DOHH2 (cell line): ENCODE measurements around the gene HDAC4.

ENCODE experiments used
- H3F3A ChIP-seq: fragments of 200-600 bp; sonication (generic), shearing (Covaris generic); 2 replicates; pipeline ENCODE4 v1.6.0; 2016; ENCODE audit warnings: antibody characterized with exemption, mild to moderate bottlenecking; ENCODE audit not compliant: control insufficient read depth, insufficient read depth
- H3K27ac ChIP-seq: fragments of 200-600 bp; sonication (generic); 2 replicates; pipeline ENCODE4 v1.5.1; 2014; ENCODE audit warnings: low read depth, mild to moderate bottlenecking, low read length, moderate library complexity
- H3K27me3 ChIP-seq: fragments of 200-600 bp; sonication (generic); 2 replicates; pipeline ENCODE4 v1.6.1; 2014; ENCODE audit warnings: mild to moderate bottlenecking, low read length, mixed read lengths; ENCODE audit not compliant: control insufficient read depth
- H3K36me3 ChIP-seq: fragments of 200-600 bp; sonication (generic); 2 replicates; pipeline ENCODE4 v1.6.1; 2014; ENCODE audit warnings: mild to moderate bottlenecking, low read length, moderate library complexity, mixed read lengths; ENCODE audit not compliant: control insufficient read depth
- H3K4me1 ChIP-seq: fragments of 200-600 bp; sonication (generic); 2 replicates; pipeline ENCODE4 v1.6.1; 2014; ENCODE audit warnings: mild to moderate bottlenecking, low read length, mixed read lengths; ENCODE audit not compliant: control insufficient read depth
- H3K4me2 ChIP-seq: fragments of 200-600 bp; sonication (generic); 2 replicates; pipeline ENCODE4 v1.6.0; 2014; ENCODE audit warnings: mild to moderate bottlenecking, low read length, moderate library complexity
- H3K4me3 ChIP-seq: fragments of 200-600 bp; sonication (generic); 2 replicates; pipeline ENCODE4 v1.5.1; 2014; ENCODE audit warnings: mild to moderate bottlenecking, low read length, mixed read lengths
- H3K79me2 ChIP-seq: fragments of 200-600 bp; sonication (generic); 2 replicates; pipeline ENCODE4 v1.6.1; 2014; ENCODE audit warnings: mild to moderate bottlenecking, low read length, mixed read lengths; ENCODE audit not compliant: control insufficient read depth
- H3K9me2 ChIP-seq: fragments of 200-600 bp; sonication (generic); replicated peaks from 2 replicates; pipeline ENCODE4 v1.6.1; 2014; ENCODE audit warnings: mild to moderate bottlenecking, low read length, mixed read lengths; ENCODE audit not compliant: control insufficient read depth
- H3K9me3 ChIP-seq: fragments of 200-600 bp; sonication (generic); 2 replicates; pipeline ENCODE4 v1.6.1; 2014; ENCODE audit warnings: antibody characterized with exemption, low read length, mixed read lengths; ENCODE audit not compliant: control insufficient read depth, insufficient read depth
- H4K20me1 ChIP-seq: fragments of 200-600 bp; sonication (generic); 2 replicates; pipeline ENCODE4 v1.6.0; 2014; ENCODE audit warnings: low read depth, mild to moderate bottlenecking, antibody characterized with exemption, low read length, moderate library complexity; ENCODE audit not compliant: control insufficient read depth, insufficient read depth
- EZH2phosphoT487 ChIP-seq: fragments of 200-600 bp; sonication (generic); IDR thresholded peaks from 2 replicates; pipeline ENCODE4 v1.6.1; 2017; ENCODE audit warnings: borderline replicate concordance, mild to moderate bottlenecking, antibody characterized with exemption, low read length, moderate library complexity, mixed read lengths
- TF ChIP-seq, protein P1 (sequence below): fragments of 200-600 bp; sonication (generic); IDR thresholded peaks from one replicate; pipeline ENCODE4 v1.5.1; 2014; ENCODE audit warnings: antibody characterized with exemption, mild to moderate bottlenecking, low read depth, low read length; ENCODE audit not compliant: poor library complexity, severe bottlenecking

Gene HDAC4

DNA sequence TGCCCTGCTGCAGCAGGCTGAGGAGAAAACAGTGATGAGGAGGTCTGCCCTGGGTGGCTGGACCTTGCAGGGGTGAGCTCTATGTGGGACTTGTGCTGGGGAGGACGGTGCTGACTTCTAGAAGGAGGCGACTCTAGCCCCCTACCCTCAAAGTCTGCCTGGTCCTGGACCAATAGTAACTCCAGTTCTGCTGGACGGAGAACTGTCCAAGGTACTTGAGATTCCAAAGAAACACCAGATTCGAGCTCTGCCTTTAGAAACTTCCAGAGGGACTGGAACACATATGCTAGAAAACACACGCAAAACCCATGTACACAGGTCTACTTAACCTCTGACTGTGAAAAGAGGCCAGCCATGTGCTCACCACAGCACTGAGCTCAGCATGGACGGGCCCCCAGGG is 292.4 kb downstream of the HDAC4 start:
- Histone ChIP-seq H3K9me2 (no peaks in the 10 kb centered on the region), H3F3A (no peaks in the 10 kb centered on the region), H3K36me3 (no peaks in the 10 kb centered on the region), H3K79me2 (no peaks in the 10 kb centered on the region), H3K4me2 (no peak overlapping the region), H3K27ac (no peak overlapping the region), H3K4me1 (no peaks in the 10 kb centered on the region), H3K9me3 (no peaks in the 10 kb centered on the region), H4K20me1 (no peaks in the 10 kb centered on the region), H3K27me3 (no peaks in the 10 kb centered on the region), H3K4me3 (no peak overlapping the region)
- TF ChIP-seq EZH2phosphoT487 = no peak
- TF ChIP-seq, protein P1, sequence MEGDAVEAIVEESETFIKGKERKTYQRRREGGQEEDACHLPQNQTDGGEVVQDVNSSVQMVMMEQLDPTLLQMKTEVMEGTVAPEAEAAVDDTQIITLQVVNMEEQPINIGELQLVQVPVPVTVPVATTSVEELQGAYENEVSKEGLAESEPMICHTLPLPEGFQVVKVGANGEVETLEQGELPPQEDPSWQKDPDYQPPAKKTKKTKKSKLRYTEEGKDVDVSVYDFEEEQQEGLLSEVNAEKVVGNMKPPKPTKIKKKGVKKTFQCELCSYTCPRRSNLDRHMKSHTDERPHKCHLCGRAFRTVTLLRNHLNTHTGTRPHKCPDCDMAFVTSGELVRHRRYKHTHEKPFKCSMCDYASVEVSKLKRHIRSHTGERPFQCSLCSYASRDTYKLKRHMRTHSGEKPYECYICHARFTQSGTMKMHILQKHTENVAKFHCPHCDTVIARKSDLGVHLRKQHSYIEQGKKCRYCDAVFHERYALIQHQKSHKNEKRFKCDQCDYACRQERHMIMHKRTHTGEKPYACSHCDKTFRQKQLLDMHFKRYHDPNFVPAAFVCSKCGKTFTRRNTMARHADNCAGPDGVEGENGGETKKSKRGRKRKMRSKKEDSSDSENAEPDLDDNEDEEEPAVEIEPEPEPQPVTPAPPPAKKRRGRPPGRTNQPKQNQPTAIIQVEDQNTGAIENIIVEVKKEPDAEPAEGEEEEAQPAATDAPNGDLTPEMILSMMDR = no peak

DNA sequence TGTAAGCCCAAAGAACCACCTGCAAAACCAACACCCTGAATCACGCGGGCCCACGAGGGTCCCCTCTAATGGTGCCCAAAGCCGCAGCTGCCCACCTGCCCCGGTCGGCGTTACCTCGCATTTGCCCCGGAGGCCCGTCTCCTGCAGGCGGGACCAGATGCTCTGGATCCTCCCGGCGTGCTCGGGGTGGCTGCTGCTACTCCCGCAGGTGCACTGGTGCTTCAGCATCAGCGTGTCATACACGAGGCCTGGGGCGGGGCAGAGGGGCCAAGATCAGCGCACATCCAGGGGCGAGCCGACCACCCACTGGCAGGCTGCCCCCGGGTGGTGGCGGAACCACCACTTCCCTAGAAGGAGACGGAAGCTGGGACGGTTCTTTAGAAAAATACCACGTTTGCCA is 292.9 kb downstream of the HDAC4 start:
- H3K79me2 ChIP-seq = no peaks in the 10 kb centered on the region
- H3K4me3 ChIP-seq = no peak overlapping the region
- H4K20me1 ChIP-seq = no peaks in the 10 kb centered on the region
- H3K36me3 ChIP-seq = no peaks in the 10 kb centered on the region
- H3K4me1 ChIP-seq = no peaks in the 10 kb centered on the region
- H3K27me3 ChIP-seq = no peaks in the 10 kb centered on the region
- H3K9me3 ChIP-seq = no peaks in the 10 kb centered on the region
- H3F3A ChIP-seq = no peaks in the 10 kb centered on the region
- H3K27ac ChIP-seq = no peak overlapping the region
- TF ChIP-seq, protein P1 = no peak
- TF ChIP-seq EZH2phosphoT487 = no peak
- no peaks in the 10 kb centered on the region for H3K9me2 ChIP-seq
- H3K4me2 ChIP-seq = no peak overlapping the region

DNA sequence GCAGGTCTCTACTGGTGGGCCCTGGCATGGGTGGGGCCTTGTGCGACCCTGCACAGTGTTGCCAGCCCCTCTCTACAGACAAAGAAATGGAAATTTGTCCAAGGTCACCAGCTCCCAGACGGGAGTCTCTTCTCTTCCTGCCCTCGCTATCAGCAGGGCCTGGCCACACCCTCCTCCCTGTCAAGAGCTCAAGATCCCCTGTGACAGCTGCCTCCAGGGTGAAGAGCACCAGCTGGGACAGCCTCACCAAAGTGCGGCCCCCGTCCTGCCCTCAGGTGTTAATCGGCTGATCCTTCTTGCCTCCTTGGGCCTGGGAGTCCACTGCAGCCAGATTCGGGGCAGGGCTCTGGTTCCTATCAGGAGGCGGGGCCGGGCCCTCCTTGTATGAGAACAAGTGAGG is 293.9 kb downstream of the HDAC4 start:
- Histone ChIP-seq H3K9me2 (no peaks in the 10 kb centered on the region), H3K9me3 (no peaks in the 10 kb centered on the region), H3F3A (no peaks in the 10 kb centered on the region), H3K36me3 (no peaks in the 10 kb centered on the region), H3K4me2 (no peak overlapping the region), H4K20me1 (no peaks in the 10 kb centered on the region), H3K4me3 (no peak overlapping the region), H3K27me3 (no peaks in the 10 kb centered on the region), H3K4me1 (no peaks in the 10 kb centered on the region), H3K27ac (no peak overlapping the region), H3K79me2 (no peaks in the 10 kb centered on the region)
- TF ChIP-seq EZH2phosphoT487 = no peak
- TF ChIP-seq, protein P1 = no peak

DNA sequence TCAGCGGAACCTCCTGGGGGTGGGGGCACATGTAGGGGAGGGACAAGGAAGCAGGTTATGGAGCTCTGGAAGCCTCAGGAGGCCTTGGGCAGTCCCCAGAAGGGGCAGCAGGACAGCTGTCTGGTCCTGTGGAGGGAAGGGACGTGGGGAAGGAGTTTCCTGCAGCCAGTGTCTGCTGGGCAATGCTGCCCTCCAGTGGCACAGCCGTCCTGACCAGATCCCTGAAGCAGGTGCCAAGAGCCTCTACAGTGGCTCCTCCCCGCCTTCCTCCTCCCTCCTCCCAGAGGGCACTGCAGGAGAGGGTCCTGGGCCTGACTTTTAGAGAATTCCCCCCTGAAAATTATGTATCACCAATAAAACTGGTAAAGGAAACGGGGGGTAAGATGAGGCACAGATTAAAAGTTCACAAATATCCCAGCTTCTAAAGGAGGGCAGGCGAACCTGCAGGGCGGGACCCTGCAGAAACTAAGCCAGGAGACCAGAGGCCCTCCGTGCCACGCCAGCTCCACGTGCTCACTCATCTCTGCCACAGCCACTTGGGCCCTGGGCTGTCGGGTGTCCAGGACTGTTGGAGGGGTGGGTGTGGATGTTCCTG is 294.4 kb downstream of the HDAC4 start:
- TF ChIP-seq, protein P1 = peak; percentile 26
- no peak for TF ChIP-seq EZH2phosphoT487
- H3K4me1 ChIP-seq = no peaks in the 10 kb centered on the region
- H3K27ac ChIP-seq = no peak overlapping the region
- no peaks in the 10 kb centered on the region for H3K36me3 ChIP-seq
- no peaks in the 10 kb centered on the region for H3K79me2 ChIP-seq
- no peaks in the 10 kb centered on the region for H3K27me3 ChIP-seq
- no peak overlapping the region for H3K4me2 ChIP-seq
- no peak overlapping the region for H3K4me3 ChIP-seq
- no peaks in the 10 kb centered on the region for H3K9me2 ChIP-seq
- H3K9me3 ChIP-seq = no peaks in the 10 kb centered on the region
- H3F3A ChIP-seq = no peaks in the 10 kb centered on the region
- H4K20me1 ChIP-seq = no peaks in the 10 kb centered on the region
